HEK293T (cell line): ENCODE results near the gene ISCA1.

ENCODE experiments used
- ELF4 ChIP-seq: fragments of 450-650 bp; IDR thresholded peaks from 2 replicates; pipeline ENCODE4 v1.6.1; 2017; ENCODE audit warnings: antibody characterized with exemption
- FOXM1 ChIP-seq: fragments of 450-650 bp; IDR thresholded peaks from 2 replicates; pipeline ENCODE4 v1.6.1; 2017; ENCODE audit warnings: mild to moderate bottlenecking, borderline replicate concordance
- HDGF ChIP-seq: fragments of 450-650 bp; IDR thresholded peaks from 2 replicates; pipeline ENCODE4 v1.6.1; 2017; ENCODE audit warnings: antibody characterized with exemption, borderline replicate concordance
- SUZ12 ChIP-seq: fragments of 450-650 bp; IDR thresholded peaks from 2 replicates; pipeline ENCODE4 v1.6.1; 2016; ENCODE audit warnings: mild to moderate bottlenecking
- TF ChIP-seq, protein P1 (sequence below): fragments of 450-650 bp; IDR thresholded peaks from 2 replicates; pipeline ENCODE4 v1.6.1; 2016

DNA sequence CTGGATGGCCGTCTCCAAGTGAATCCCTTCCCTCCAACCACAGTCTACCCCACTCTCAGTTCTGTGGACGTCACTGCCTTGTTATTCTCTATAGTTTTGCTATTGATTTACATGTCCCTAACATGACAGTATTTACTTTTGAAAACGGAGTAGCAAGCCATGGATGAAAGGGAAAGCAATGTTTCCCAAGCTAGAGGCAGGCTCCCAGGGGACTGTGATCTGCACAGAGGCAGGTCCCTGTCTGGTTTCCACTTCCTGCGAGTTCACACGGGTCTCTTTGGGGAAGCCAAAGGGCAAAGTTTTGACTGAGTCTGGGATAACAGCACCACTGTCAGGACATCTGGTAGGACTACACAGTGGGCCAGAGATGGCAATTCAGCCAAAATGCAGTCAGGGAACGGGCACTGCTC is 35.6 kb downstream of the ISCA1 start:
- no peak for TF ChIP-seq SUZ12
- TF ChIP-seq, protein P1, sequence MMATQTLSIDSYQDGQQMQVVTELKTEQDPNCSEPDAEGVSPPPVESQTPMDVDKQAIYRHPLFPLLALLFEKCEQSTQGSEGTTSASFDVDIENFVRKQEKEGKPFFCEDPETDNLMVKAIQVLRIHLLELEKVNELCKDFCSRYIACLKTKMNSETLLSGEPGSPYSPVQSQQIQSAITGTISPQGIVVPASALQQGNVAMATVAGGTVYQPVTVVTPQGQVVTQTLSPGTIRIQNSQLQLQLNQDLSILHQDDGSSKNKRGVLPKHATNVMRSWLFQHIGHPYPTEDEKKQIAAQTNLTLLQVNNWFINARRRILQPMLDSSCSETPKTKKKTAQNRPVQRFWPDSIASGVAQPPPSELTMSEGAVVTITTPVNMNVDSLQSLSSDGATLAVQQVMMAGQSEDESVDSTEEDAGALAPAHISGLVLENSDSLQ, result no peak
- TF ChIP-seq FOXM1, result no peak
- no peak for TF ChIP-seq ELF4
- no peak for TF ChIP-seq HDGF
